ENCODE results near the gene TRIM67.
"Not testable (repeated sequence)": the region's sequence is repeated elsewhere in the genome, so short reads cannot be mapped to it uniquely, and the experiment has no call there.

DNA sequence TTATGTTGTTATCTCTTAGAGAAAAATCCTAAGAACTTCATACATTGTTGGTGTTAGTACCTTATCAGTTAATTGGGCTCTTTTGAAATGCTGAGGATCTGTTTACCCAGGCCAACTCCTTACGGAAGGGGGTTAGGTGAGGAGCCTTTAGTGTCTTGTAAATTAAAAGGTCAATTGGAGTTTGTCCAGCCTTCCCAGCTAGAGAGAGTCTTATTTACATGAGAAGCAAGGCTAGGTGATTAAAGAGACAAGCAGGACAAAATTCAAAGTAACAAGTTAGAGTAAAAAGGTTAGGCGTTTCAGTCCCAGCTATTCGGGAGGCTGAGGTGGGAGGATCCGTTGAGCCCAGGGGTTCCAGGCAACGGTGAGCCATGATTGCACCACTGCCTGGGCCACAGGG is 50.4 kb downstream of the TRIM67 start:
- TF ChIP-seq CTCF (conservative IDR thresholded peaks at IDR 0.05; ENCODE audit: low read depth, low read length); EZH2 (IDR thresholded peaks at IDR 0.05; ENCODE audit: borderline replicate concordance, low read depth, low read length, poor library complexity, severe bottlenecking): not testable (repeated sequence)

Measured in A673 (cell line).